ENCODE measurements around the gene FAM89A. TPM values are rescaled to one million over a fixed set of nuclear protein-coding genes. Genes with fewer than 3 reads are reported as not detected.

FAM89A gene
- total RNA-seq, 2 experiments from 2014 or later, result 5.6 to 9.7 TPM

DNA sequence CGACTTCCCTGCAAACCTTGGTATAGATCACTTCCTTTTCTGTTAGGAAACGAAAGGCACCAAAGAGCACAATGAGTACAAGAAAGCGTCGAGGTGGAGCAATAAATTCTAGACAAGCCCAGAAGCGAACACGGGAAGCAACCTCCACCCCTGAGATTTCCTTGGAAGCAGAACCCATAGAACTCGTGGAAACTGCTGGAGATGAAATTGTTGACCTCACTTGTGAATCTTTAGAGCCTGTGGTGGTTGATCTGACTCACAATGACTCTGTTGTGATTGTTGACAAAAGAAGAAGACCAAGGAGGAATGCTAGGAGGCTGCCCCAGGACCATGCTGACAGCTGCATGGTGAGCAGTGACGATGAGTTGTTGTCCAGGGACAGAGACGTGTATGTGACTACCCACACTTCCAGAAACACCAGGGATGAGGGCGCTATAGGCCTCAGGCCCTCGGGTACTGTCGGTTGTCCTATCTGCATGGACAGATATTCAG is 18.5 kb downstream of the FAM89A start:
- Histone ChIP-seq H3K4me3 (ENCODE audit: low read depth, low read length, poor library complexity, severe bottlenecking) (no peak overlapping the region), H3K79me2 (ENCODE audit: insufficient read depth, low read depth, low read length) (no peaks in the 10 kb centered on the region), H3K9me2 (ENCODE audit: insufficient read depth, low read length) (no peaks in the 10 kb centered on the region), H3K36me3 (ENCODE audit: insufficient read depth, low read length) (no peaks in the 10 kb centered on the region), H3K9me3 (ENCODE audit: low read length) (no peaks in the 10 kb centered on the region), H3K27ac (ENCODE audit: low read depth, low read length, poor library complexity, severe bottlenecking) (no peak overlapping the region), H3K4me2 (ENCODE audit: low read length) (no peak overlapping the region), H4K20me1 (ENCODE audit: insufficient read depth, low read length) (no peaks in the 10 kb centered on the region), H2AFZ (ENCODE audit: low read length) (no peak overlapping the region), H3K4me1 (ENCODE audit: insufficient read depth, low read length, poor library complexity, severe bottlenecking) (no peaks in the 10 kb centered on the region)
- POLR2A ChIA-PET, result no interaction called here
- no peak for TF ChIP-seq EZH2phosphoT487 (IDR thresholded peaks at IDR 0.05; ENCODE audit: borderline replicate concordance, low read depth, low read length)
- TF ChIP-seq, protein P1, sequence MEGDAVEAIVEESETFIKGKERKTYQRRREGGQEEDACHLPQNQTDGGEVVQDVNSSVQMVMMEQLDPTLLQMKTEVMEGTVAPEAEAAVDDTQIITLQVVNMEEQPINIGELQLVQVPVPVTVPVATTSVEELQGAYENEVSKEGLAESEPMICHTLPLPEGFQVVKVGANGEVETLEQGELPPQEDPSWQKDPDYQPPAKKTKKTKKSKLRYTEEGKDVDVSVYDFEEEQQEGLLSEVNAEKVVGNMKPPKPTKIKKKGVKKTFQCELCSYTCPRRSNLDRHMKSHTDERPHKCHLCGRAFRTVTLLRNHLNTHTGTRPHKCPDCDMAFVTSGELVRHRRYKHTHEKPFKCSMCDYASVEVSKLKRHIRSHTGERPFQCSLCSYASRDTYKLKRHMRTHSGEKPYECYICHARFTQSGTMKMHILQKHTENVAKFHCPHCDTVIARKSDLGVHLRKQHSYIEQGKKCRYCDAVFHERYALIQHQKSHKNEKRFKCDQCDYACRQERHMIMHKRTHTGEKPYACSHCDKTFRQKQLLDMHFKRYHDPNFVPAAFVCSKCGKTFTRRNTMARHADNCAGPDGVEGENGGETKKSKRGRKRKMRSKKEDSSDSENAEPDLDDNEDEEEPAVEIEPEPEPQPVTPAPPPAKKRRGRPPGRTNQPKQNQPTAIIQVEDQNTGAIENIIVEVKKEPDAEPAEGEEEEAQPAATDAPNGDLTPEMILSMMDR (conservative IDR thresholded peaks at IDR 0.05; ENCODE audit: low read length), result no peak
- no peak for DNase-seq (ENCODE audit: low spot score)
- no TSS peak for BruUV-seq (replicated peaks)
- CTCF ChIA-PET (ENCODE audit: unreplicated experiment), result no interaction called here
- intact Hi-C loops (cut with micrococcal nuclease; ENCODE audit: unreplicated experiment), result no loop called here

- H3K9me2 ChIP-seq (ENCODE audit: insufficient read depth, low read length), result no peaks in the 10 kb centered on the region
- ChIA-PET CTCF (ENCODE audit: unreplicated experiment) (no interaction called here), POLR2A (no interaction called here)
- no TSS peak for BruUV-seq (replicated peaks)
- H3K4me1 ChIP-seq (ENCODE audit: insufficient read depth, low read length, poor library complexity, severe bottlenecking), result no peaks in the 10 kb centered on the region
- TF ChIP-seq, protein P1 (conservative IDR thresholded peaks at IDR 0.05; ENCODE audit: low read length), result no peak
- TF ChIP-seq EZH2phosphoT487 (IDR thresholded peaks at IDR 0.05; ENCODE audit: borderline replicate concordance, low read depth, low read length), result no peak
- no peak for DNase-seq (ENCODE audit: low spot score)
- no peaks in the 10 kb centered on the region for H3K36me3 ChIP-seq (ENCODE audit: insufficient read depth, low read length)
- intact Hi-C loops (cut with micrococcal nuclease; ENCODE audit: unreplicated experiment), result no loop called here
- no peaks in the 10 kb centered on the region for H3K9me3 ChIP-seq (ENCODE audit: low read length)
- no peak overlapping the region for H3K4me2 ChIP-seq (ENCODE audit: low read length)
- H4K20me1 ChIP-seq (ENCODE audit: insufficient read depth, low read length), result no peaks in the 10 kb centered on the region
- no peak overlapping the region for H3K27ac ChIP-seq (ENCODE audit: low read depth, low read length, poor library complexity, severe bottlenecking)
- H3K4me3 ChIP-seq (ENCODE audit: low read depth, low read length, poor library complexity, severe bottlenecking), result no peak overlapping the region
- no peaks in the 10 kb centered on the region for H3K79me2 ChIP-seq (ENCODE audit: insufficient read depth, low read depth, low read length)
- no peak overlapping the region for H2AFZ ChIP-seq (ENCODE audit: low read length)
Observed at GRCh38 chr1:231020816-231021215, 19.2 kb downstream of the FAM89A start.

DNA sequence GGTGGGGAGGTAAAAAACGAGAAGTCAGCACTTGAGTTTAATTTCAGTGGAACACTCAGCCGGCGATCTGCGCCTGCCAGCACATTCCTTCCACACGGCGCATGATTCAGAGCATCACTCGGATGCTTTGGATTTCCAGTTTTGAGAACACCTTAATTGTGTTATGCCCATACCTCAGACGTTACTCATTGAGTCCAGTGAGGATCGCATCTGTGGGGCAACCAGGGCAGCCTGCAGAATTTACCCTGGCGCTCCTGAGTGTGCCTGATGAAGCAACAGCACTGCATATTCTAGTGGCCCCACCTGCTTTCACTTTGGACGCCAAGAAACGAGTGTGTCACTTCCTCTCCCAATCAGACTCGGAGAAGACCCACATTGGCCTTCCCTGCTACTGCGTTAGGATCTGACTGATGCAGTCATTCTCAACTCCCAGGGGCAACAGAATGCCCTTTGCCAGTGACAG is 19.9 kb downstream of the FAM89A start:
- intact Hi-C loops (cut with micrococcal nuclease; ENCODE audit: unreplicated experiment), result no loop called here
- no peak overlapping the region for H3K4me2 ChIP-seq (ENCODE audit: low read length)
- BruUV-seq (replicated peaks), result no TSS peak

More for the DNA sequence above, 19.9 kb downstream of the FAM89A start:
- no peaks in the 10 kb centered on the region for H3K9me2 ChIP-seq (ENCODE audit: insufficient read depth, low read length)
- no peaks in the 10 kb centered on the region for H3K4me1 ChIP-seq (ENCODE audit: insufficient read depth, low read length, poor library complexity, severe bottlenecking)
- no peak overlapping the region for H2AFZ ChIP-seq (ENCODE audit: low read length)
- CTCF ChIA-PET (ENCODE audit: unreplicated experiment), result no interaction called here
- H4K20me1 ChIP-seq (ENCODE audit: insufficient read depth, low read length), result no peaks in the 10 kb centered on the region
- no peak for TF ChIP-seq EZH2phosphoT487 (IDR thresholded peaks at IDR 0.05; ENCODE audit: borderline replicate concordance, low read depth, low read length)
- TF ChIP-seq, protein P1 (conservative IDR thresholded peaks at IDR 0.05; ENCODE audit: low read length), result no peak
- no peak overlapping the region for H3K27ac ChIP-seq (ENCODE audit: low read depth, low read length, poor library complexity, severe bottlenecking)
- no peak overlapping the region for H3K4me3 ChIP-seq (ENCODE audit: low read depth, low read length, poor library complexity, severe bottlenecking)
- H3K79me2 ChIP-seq (ENCODE audit: insufficient read depth, low read depth, low read length), result no peaks in the 10 kb centered on the region
- H3K9me3 ChIP-seq (ENCODE audit: low read length), result no peaks in the 10 kb centered on the region
- DNase-seq (ENCODE audit: low spot score), result no peak
- no peaks in the 10 kb centered on the region for H3K36me3 ChIP-seq (ENCODE audit: insufficient read depth, low read length)
- POLR2A ChIA-PET, result no interaction called here
